Fibroblast of villous mesenchyme (primary cell): ENCODE data around the gene METTL5. TPM values are rescaled to one million over a fixed set of nuclear protein-coding genes. Genes with fewer than 3 reads are reported as not detected.
"Not testable (repeated sequence)": the region's sequence is repeated elsewhere in the genome, so short reads cannot be mapped to it uniquely, and the experiment has no call there.

Source experiments
- DNase-seq: peaks from one replicate; pipeline ENCODE4 v3.0.0-alpha.2; 2010; ENCODE audit warnings: low read depth
- H3K4me3 ChIP-seq: 2 replicates; pipeline ENCODE4 v1.5.1; 2011; ENCODE audit warnings: low read depth, mild to moderate bottlenecking, low read length
- CTCF ChIP-seq: IDR thresholded peaks from 2 replicates; pipeline ENCODE4 v1.5.1; 2012; ENCODE audit warnings: low read depth, mild to moderate bottlenecking, low read length; ENCODE audit not compliant: insufficient read depth
- total RNA-seq: library from RNA; depleted of rRNA; stranded (reverse); fragments of >200 nt; gene quantifications from 2 replicates; pipeline ENCODE4 v1.2.3, GENCODE V29; 2012

METTL5 gene
- 51.8 and 61.8 TPM in 2 replicates for total RNA-seq

GRCh38 chr2:169824373-169825333 is at the start of gene METTL5:
Gene METTL5 (minus strand): TSS chr2:169824905. CDS start chr2:169824597, 308 bp downstream.
- peak; percentile 82 for TF ChIP-seq CTCF
- peak within 1 kb of the TSS; percentile 86 for H3K4me3 ChIP-seq
- peak; percentile 80 for DNase-seq

- H3K4me3 ChIP-seq: no peak overlapping the region
- no peak for TF ChIP-seq CTCF
- no peak for DNase-seq
Observed at GRCh38 chr2:169871994-169872393, 47.3 kb upstream of the METTL5 start.

GRCh38 chr2:169871369-169871768 is 46.7 kb upstream of the METTL5 start:
- H3K4me3 ChIP-seq, DNase-seq: not testable (repeated sequence)

- H3K4me3 ChIP-seq: no peak overlapping the region
- TF ChIP-seq CTCF: no peak
Observed at GRCh38 chr2:169868951-169869350, 44.2 kb upstream of the METTL5 start.

DNA sequence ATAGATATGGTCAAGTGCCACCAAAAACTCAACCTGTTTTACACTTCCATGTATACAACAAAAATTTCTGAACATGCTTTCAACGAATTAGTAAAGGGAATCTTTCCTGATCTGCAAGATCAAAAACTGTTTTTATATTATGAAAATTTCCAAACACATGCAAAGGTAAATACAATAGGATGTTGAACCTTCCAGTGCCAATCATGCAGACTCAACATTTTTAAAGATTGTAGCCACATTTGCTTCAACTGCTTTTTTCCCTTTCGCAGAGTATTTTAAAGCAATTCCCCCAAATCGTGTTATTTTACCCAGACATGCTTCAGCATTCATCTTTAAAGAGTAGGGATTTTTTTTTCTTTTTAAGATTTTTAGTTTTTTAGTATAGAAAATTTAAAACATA is 42.9 kb upstream of the METTL5 start:
- H3K4me3 ChIP-seq: no peak overlapping the region
- no peak for DNase-seq
- TF ChIP-seq CTCF: no peak

More at GRCh38 chr2:169868951-169869350, 44.2 kb upstream of the METTL5 start:
- DNase-seq: no peak

- not testable (repeated sequence) for DNase-seq, H3K4me3 ChIP-seq
Observed at GRCh38 chr2:169866230-169866629, 41.5 kb upstream of the METTL5 start.

DNA sequence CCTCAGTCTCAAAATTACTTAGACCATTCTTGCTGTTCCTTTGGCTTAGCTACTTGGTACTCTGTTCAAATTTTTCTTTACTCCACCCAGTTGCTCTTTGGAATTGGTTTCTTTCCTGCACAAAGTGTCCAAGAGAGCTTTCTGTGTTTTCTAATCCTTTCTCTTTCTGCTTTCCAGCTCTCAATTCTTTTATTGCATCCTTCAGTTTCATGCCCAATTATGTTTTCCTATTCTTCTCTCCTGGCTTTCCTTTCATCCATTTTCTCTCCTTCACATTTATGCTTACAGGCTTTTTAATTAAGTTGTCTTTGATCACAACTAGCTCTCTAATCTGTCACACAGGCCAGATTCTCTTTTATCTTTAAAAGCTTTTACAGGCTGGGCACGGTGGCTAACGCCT is 40.8 kb upstream of the METTL5 start:
- DNase-seq: no peak
- TF ChIP-seq CTCF: no peak
- H3K4me3 ChIP-seq: no peak overlapping the region

DNA sequence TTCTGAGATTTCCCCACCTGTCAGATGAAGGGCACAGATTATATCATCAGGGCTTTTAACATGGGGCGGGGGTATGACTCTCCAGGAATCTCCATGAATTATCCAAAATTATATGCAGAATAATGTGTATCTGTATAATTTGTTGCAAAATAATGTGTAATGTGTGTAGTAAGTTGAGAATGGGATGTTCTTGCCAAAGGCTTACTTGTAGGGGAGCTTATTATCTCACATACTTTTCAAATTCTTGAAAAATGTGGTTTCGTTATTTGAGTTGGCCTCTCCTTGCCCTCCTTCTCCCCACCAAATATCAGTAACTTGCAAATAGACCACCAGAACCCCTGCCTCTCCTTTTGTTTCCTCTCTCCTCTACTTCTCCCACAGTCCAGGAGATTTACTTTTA is 38.1 kb upstream of the METTL5 start:
- no peak for TF ChIP-seq CTCF
- no peak overlapping the region for H3K4me3 ChIP-seq
- DNase-seq: no peak
